LNCaP clone FGC (cell line): Measurements from ENCODE around the gene NDEL1.

Source experiments
- DNase-seq: peaks from one replicate; pipeline ENCODE4 v3.0.0-alpha.2; 2011; ENCODE audit warnings: low read depth
- H3K4me3 ChIP-seq: 2 replicates; pipeline ENCODE4 v1.5.1; 2011; ENCODE audit warnings: mild to moderate bottlenecking, low read depth, low read length, control low read depth
- TF ChIP-seq, protein P1 (sequence below): IDR thresholded peaks from 2 replicates; pipeline ENCODE4 v1.5.1; 2012; ENCODE audit warnings: mild to moderate bottlenecking; ENCODE audit not compliant: control insufficient read depth, insufficient read depth; ENCODE audit errors: extremely low read depth

The NDEL1 gene

DNA sequence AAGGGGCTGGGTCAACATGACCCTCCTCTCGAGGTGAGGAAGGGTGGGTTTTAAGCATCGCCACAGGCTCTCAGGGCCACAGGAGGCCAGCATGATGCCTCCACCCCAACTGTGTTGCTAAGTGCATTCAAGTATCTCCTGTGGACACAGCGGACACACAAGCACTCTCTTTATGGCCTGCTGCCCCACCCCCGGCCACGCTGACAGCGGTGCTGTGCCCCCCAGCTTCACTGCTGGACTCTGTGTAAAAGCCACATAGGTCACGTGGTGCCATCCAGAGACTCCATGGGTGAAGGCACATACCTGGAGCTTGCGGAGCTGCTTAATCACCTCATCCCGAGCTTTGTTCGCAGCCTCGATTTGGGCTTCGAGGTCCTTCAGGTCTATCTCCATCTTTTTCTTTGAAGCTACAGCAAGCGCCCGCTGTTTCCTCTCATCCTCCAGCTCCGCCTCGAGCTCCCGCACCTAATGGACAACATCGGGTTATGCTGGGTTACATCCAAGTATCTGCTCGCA, 51.5 kb downstream of the NDEL1 start:
- DNase-seq, result no peak
- TF ChIP-seq, protein P1, sequence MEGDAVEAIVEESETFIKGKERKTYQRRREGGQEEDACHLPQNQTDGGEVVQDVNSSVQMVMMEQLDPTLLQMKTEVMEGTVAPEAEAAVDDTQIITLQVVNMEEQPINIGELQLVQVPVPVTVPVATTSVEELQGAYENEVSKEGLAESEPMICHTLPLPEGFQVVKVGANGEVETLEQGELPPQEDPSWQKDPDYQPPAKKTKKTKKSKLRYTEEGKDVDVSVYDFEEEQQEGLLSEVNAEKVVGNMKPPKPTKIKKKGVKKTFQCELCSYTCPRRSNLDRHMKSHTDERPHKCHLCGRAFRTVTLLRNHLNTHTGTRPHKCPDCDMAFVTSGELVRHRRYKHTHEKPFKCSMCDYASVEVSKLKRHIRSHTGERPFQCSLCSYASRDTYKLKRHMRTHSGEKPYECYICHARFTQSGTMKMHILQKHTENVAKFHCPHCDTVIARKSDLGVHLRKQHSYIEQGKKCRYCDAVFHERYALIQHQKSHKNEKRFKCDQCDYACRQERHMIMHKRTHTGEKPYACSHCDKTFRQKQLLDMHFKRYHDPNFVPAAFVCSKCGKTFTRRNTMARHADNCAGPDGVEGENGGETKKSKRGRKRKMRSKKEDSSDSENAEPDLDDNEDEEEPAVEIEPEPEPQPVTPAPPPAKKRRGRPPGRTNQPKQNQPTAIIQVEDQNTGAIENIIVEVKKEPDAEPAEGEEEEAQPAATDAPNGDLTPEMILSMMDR, result no peak
- no peak overlapping the region for H3K4me3 ChIP-seq

- DNase-seq, result no peak
- H3K4me3 ChIP-seq, result no peak overlapping the region
- TF ChIP-seq, protein P1, result no peak
These were observed 52.1 kb downstream of the NDEL1 start for GRCh38 chr17:8487743-8488142.

- DNase-seq, result no peak
- no peak overlapping the region for H3K4me3 ChIP-seq
- TF ChIP-seq, protein P1, result no peak
These were observed 52.8 kb downstream of the NDEL1 start for GRCh38 chr17:8488491-8488890.

DNA sequence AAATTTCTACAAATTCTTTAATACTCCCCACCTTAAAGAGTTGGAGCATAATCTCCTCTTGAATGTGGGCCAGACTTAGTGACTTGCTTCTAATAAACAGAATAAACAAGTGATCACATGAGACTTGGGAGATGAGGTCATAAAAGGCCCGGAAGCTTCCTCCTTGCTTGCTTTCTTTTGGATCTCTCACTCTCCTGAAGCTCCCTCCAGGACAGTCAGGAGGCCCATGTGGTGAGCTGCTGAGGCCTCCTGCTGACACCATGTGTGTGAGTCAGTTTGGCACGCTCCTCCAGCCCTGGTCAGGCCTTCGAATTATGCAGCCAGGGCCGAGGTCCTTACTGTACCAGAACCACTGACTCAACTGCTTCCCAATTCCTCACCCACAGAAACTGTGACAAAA, 53.2 kb downstream of the NDEL1 start:
- DNase-seq, result peak; percentile 44
- TF ChIP-seq, protein P1, result peak; percentile 35; the same call in 1 of the 2 replicates
- no peak overlapping the region for H3K4me3 ChIP-seq

DNA sequence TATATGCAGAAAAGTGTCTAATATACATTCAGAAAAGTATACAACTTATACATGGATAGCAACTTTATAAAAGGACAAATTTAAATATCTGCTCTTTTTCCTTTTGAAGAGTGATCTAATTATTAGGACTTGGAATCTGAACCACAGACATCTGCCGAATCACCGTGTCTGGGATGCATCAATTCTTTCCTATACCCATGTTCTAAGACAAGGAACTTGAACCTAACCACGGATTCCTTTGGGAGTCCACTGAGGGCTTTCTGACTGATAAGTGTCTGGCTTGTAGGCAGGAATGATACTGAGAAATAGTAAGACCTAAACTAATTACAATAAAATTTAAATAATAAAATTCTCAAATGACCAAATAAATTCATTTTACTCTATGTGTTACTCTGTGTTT, 54.2 kb downstream of the NDEL1 start:
- H3K4me3 ChIP-seq, result no peak overlapping the region
- TF ChIP-seq, protein P1, result no peak
- DNase-seq, result no peak

DNA sequence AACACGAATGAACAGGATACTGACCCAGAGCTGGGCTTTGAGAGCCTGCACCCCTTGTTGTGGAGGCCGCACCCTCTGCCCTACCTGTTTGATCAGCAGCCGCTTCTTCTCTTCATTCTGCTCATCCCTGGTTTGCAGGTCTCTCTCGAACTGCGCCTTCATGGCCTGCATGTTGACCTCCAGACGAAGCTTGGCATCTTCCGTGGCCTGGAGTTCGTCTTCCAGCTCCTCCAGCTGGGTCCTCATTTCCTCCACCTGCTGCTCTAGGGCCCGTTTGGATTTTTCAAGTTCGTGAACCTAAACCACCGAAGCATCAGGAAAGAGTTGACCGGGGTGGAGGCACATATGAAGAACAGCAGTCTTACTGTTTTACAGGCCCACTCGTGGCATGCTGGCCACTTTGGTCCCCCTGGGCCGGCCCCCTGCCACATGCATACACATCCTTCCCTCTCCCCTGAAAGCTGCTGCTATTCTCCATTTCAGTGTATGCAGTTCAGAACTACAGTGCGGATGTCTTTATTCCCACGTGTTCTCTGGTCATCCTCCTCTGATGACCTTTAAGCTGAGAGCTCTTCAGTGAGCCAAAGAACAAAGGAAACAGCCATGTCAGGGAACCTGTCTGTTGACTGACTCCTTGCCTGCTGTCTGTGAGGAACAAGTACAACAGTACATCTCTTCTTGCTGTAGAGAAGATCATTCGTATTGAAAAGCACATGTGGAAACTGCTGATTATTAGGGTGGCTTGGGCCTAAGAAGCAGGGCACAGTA, 54.8 kb downstream of the NDEL1 start:
- H3K4me3 ChIP-seq, result no peak overlapping the region
- TF ChIP-seq, protein P1, result no peak
- DNase-seq, result no peak

DNA sequence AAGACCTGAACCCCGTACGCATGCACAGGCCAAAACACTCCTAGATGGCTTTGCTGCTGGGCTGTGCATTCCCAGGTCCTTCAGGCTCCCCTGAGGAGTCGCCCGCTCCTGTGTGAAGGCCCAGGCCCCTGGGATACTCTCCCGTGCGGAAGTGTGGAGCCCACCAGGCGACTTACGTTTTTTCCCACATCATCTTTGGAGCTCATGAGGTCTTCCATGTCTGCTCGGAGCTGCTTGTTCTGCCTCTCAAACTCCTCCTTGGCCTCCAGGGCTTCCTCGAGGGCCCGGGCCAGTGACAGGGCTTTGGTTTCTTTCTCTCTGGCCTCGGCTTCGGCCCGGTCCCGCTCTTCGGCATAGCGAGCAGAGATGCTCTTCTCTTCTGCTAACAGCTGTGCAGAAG, 56.4 kb downstream of the NDEL1 start:
- TF ChIP-seq, protein P1, result no peak
- no peak overlapping the region for H3K4me3 ChIP-seq
- DNase-seq, result no peak
